Effector CD8-positive, alpha-beta T cell (primary cell): ENCODE measurements around the gene HSPBAP1.
"Not testable (repeated sequence)": the region's sequence is repeated elsewhere in the genome, so short reads cannot be mapped to it uniquely, and the experiment has no call there.

ENCODE experiments used
- DNase-seq: peaks from one replicate; lab custom pipeline; 2025; lab: John Stamatoyannopoulos, UW

The HSPBAP1 gene

GRCh38 chr3:122785231-122785630 lies 8.4 kb downstream of the HSPBAP1 start:
- DNase-seq = no peak

- DNase-seq = no peak
Measured at GRCh38 chr3:122784436-122784835, 9.2 kb downstream of the HSPBAP1 start.

GRCh38 chr3:122782804-122783203 lies 10.8 kb downstream of the HSPBAP1 start:
- DNase-seq = no peak

GRCh38 chr3:122777563-122777962 lies 16.1 kb downstream of the HSPBAP1 start:
- no peak for DNase-seq

- no peak for DNase-seq
Measured at GRCh38 chr3:122776675-122777468, 16.8 kb downstream of the HSPBAP1 start.

- DNase-seq = no peak
Measured at GRCh38 chr3:122774564-122774963, 19.1 kb downstream of the HSPBAP1 start.

- no peak for DNase-seq
Measured at GRCh38 chr3:122773944-122774509, 19.6 kb downstream of the HSPBAP1 start.

GRCh38 chr3:122772827-122773226 lies 20.8 kb downstream of the HSPBAP1 start:
- DNase-seq = no peak

- no peak for DNase-seq
Measured at GRCh38 chr3:122770521-122771202, 23.0 kb downstream of the HSPBAP1 start.

GRCh38 chr3:122767540-122768372 lies 25.9 kb downstream of the HSPBAP1 start:
- no peak for DNase-seq

GRCh38 chr3:122766430-122766829 lies 27.2 kb downstream of the HSPBAP1 start:
- DNase-seq = no peak

GRCh38 chr3:122760453-122761271 lies 33.0 kb downstream of the HSPBAP1 start:
- DNase-seq = no peak

- DNase-seq = no peak
Measured at GRCh38 chr3:122758877-122759560, 34.6 kb downstream of the HSPBAP1 start.

- no peak for DNase-seq
Measured at GRCh38 chr3:122755491-122755890, 38.1 kb downstream of the HSPBAP1 start.

- no peak for DNase-seq
Measured at GRCh38 chr3:122754929-122755328, 38.7 kb downstream of the HSPBAP1 start.

- DNase-seq = no peak
Measured at GRCh38 chr3:122748347-122748746, 45.3 kb downstream of the HSPBAP1 start.

- not testable (repeated sequence) for DNase-seq
Measured at GRCh38 chr3:122747295-122747694, 46.3 kb downstream of the HSPBAP1 start.

- DNase-seq = no peak
Measured at GRCh38 chr3:122745369-122746021, 48.1 kb downstream of the HSPBAP1 start.

GRCh38 chr3:122743581-122744120 lies 50.0 kb downstream of the HSPBAP1 start:
- no peak for DNase-seq

GRCh38 chr3:122742234-122742633 lies 51.4 kb downstream of the HSPBAP1 start:
- no peak for DNase-seq
